HG02973 (cell line): ENCODE data around the gene BOC.
"Not testable (repeated sequence)": the region's sequence is repeated elsewhere in the genome, so short reads cannot be mapped to it uniquely, and the experiment has no call there.

Experiments used
- ATAC-seq: cut with Tn5 transposase; IDR thresholded peaks from one replicate; pipeline ENCODE4 v1.9.1; 2021; ENCODE audit warnings: moderate library complexity; ENCODE audit not compliant: unreplicated experiment

The BOC gene, protein sequence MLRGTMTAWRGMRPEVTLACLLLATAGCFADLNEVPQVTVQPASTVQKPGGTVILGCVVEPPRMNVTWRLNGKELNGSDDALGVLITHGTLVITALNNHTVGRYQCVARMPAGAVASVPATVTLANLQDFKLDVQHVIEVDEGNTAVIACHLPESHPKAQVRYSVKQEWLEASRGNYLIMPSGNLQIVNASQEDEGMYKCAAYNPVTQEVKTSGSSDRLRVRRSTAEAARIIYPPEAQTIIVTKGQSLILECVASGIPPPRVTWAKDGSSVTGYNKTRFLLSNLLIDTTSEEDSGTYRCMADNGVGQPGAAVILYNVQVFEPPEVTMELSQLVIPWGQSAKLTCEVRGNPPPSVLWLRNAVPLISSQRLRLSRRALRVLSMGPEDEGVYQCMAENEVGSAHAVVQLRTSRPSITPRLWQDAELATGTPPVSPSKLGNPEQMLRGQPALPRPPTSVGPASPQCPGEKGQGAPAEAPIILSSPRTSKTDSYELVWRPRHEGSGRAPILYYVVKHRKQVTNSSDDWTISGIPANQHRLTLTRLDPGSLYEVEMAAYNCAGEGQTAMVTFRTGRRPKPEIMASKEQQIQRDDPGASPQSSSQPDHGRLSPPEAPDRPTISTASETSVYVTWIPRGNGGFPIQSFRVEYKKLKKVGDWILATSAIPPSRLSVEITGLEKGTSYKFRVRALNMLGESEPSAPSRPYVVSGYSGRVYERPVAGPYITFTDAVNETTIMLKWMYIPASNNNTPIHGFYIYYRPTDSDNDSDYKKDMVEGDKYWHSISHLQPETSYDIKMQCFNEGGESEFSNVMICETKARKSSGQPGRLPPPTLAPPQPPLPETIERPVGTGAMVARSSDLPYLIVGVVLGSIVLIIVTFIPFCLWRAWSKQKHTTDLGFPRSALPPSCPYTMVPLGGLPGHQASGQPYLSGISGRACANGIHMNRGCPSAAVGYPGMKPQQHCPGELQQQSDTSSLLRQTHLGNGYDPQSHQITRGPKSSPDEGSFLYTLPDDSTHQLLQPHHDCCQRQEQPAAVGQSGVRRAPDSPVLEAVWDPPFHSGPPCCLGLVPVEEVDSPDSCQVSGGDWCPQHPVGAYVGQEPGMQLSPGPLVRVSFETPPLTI

DNA sequence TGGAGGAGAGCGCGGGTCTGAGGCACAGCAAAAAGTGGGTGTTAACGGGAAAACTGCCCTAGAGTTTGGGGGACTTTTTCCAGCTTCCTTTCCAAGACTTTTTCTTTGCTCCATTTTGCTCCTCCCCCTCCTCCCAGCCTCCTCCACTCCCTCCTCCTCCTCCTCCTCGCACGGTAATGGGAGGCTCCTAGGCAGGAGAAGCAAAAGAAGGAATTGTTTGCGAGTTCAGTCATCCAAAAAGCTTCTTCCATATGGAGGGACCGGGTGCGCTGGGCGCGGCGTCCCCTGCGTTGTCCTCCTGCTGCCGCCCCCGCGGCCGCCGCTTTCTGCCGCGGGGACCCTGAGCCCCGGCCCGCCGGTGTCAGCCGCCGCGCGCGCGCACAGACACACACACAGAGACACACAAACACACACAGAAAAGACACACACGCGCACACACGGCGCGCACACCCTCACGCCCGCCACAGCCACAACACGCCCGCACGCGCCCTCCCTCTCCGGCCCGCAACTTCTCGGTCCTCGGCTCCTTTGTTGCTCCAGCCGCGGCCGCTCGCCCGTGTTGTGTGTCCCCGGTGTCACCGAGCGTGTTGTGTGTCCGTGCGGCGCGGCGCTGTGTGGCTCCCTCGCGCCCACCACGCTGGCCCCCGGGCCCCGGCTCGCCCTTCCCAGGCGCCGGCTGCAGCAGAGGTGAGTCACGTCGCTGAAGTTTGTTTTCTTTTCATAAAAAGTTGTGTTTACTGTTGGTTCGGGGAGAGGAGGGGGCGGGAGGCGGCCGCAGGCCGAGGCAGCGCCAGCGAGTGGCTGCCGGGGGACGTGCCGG, at the start of gene BOC:
Gene BOC, plus strand, starts transcription at position 228 of the 820 bp plus-strand sequence. CDS start 38,246 bp downstream, outside the sequence.
- ATAC-seq, result no peak

DNA sequence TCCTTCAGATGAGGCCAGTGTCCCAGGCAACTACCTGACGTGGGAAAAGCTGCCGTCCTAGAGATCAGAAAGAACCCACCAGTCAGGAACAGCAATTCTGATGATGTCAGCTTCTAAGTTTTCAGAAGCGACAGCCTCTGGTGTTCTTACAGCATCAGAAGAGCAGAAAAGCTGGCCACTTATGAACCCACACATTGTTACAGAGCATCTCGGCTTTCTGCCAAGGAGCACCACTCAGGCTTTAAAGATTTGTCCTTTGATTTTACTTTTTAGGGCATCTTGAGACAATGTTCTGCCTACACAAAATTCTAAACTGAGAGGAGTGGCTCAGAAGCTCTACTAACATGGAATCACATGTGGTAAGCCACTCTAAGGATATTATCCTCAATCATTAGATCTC, 49.7 kb upstream of the BOC start:
- no peak for ATAC-seq

GRCh38 chr3:113163152-113163551, 48.2 kb upstream of the BOC start:
- ATAC-seq, result no peak

- ATAC-seq, result no peak
These were observed 45.5 kb upstream of the BOC start for GRCh38 chr3:113165841-113166240.

DNA sequence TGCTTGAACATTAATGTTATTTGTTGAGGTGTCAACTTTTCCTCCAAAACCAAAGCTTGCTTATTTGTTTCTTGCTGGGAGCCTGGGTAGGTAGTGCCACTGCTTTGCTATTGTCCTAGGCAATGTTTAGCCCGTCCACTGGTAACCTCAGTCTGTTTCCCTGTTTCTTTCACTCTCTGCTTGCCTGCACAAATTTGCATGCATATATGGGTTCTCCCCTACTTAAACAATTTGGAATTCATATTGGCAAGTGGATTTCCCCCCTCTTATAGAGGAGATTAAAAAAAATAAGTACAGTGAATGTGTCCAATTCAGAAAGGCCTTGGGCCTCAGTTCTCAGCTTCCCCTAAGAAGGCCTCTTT, 45.0 kb upstream of the BOC start:
- ATAC-seq, result no peak

DNA sequence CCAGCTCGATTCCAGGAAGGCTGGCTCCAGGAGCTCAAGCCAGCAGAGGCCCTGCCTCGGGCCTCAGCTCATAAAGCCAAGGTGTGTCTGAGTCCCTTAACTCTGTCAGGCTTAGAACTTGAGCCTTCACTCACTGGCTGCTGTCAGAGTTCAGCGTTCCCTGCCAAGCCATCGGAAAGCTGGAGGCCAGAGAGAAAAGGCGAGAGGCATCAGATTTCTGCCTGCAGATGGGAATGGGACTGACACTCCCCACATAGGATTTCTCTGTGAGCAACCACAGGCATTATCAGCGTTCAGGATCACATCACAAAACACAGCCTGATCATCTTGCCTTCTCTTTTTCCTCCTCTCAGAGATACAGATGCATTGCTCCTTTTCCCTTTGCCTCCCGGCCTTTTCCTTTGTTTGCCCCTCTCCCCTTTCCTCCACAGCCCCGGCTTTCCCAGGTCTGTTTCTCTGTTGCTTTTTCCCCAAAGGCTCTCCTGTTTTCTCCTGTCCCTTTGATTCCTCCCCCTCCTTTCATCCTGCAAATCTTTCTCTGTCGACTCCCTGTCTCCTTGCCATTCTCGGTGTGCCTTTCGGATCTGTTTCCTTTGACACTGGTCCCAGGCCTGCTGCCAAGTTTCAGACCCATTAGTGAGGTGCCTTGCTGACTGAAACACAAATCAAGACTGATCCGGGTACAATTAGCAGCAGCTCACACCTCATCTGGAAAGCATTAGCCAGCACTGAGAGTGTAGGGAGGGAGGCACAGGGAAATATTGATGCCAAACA, 44.5 kb upstream of the BOC start:
- ATAC-seq, result no peak

GRCh38 chr3:113167825-113168801, 43.2 kb upstream of the BOC start:
- ATAC-seq, result no peak

DNA sequence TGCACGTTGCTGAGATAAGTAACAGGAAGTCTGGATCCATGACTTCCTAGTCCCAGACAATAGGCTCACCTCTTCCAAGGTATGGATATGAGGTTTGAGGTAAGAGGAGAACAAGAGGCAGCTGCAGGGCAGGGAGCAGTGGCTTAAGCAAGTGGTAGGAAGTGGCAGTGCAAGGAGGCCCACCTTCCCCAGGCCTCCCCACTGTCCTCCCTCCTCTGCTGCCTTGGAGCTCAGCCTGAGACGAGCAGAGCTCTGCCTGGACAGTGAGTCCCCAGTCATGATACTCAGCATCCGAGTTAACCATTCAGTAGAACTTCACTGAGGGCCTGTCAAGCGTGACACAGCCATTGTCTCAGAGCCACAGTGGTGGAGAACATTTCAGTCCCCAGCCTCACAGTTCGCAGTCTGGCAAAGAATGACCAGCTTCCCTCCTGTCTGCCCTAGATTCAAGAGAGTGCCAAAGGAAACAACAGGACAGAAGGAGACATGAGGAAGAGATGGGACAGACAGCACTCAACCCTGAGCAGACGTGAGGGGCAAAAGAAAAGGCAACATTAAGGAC, 41.4 kb upstream of the BOC start:
- no peak for ATAC-seq

- ATAC-seq, result no peak
These were observed 40.6 kb upstream of the BOC start for GRCh38 chr3:113170771-113171170.

DNA sequence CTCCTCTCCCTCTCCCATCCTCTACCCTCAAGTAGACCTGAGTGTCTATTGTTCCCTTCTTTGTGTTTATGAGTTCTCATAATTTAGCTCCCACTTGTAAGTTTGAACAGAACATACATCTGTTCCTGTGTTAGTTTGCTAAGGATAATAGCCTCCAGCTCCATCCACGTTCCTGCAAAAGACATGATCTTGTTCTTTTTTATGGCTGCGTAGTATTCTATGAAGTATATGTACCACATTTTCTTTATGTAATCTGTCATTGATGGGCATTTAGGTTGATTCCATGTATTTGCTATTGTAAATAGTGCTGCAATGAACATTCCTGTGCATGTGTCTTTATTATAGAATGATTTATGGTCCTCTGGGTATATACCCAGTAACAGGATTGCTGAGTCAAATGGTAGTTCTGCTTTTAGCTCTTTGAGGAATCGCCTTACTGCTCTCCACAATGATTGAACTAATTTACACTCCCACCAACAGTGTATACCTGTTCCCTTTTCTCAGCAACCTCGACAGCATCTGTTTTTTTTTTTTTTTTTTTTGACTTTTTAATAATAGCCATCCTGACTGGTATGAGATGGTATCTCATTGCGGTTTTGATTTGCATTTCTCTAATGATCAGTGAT, 39.6 kb upstream of the BOC start:
- ATAC-seq, result not testable (repeated sequence)

DNA sequence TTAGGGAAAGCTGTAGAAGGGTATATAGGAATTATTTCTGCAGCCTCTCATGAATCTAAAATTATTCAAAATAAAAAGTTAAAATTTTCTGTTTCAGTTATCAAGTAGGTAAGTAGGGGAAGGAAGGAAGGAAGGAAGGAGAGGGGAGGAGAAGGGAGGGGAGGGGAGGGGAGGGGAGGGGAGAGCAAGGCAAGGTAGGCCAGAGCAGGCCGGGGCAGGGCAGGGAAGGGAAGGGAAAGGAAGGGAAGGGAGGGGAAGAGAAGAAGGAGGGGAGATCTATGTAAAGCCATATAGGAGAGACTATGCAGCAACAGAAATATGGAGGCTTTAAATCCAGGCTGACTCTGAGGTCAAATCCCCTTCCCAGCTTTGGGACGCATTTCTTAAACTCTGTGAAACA, 38.3 kb upstream of the BOC start:
- ATAC-seq, result no peak

- ATAC-seq, result no peak
These were observed 37.1 kb upstream of the BOC start for GRCh38 chr3:113174304-113174703.

- no peak for ATAC-seq
These were observed 36.4 kb upstream of the BOC start for GRCh38 chr3:113174801-113175485.

DNA sequence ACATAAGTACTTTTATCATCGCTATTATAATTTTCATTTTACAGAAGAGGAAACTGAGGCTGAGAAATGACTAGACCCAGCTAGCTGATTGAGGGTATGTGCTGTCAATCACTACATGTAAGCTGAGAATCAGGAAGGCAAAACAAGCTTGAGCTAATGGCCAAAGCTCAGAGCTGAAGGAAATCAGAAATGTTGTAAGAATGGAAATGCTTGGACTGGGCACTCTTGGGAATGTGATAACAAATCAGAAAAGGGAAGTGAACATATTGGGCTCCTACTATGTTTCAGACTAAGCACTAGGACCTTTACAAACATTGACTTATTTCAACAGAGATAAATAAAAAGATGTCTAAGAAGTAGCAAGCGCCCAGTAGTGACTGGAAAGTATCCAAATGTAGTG, 33.8 kb upstream of the BOC start:
- ATAC-seq, result no peak

- ATAC-seq, result no peak
These were observed 32.0 kb upstream of the BOC start for GRCh38 chr3:113179235-113179824.

DNA sequence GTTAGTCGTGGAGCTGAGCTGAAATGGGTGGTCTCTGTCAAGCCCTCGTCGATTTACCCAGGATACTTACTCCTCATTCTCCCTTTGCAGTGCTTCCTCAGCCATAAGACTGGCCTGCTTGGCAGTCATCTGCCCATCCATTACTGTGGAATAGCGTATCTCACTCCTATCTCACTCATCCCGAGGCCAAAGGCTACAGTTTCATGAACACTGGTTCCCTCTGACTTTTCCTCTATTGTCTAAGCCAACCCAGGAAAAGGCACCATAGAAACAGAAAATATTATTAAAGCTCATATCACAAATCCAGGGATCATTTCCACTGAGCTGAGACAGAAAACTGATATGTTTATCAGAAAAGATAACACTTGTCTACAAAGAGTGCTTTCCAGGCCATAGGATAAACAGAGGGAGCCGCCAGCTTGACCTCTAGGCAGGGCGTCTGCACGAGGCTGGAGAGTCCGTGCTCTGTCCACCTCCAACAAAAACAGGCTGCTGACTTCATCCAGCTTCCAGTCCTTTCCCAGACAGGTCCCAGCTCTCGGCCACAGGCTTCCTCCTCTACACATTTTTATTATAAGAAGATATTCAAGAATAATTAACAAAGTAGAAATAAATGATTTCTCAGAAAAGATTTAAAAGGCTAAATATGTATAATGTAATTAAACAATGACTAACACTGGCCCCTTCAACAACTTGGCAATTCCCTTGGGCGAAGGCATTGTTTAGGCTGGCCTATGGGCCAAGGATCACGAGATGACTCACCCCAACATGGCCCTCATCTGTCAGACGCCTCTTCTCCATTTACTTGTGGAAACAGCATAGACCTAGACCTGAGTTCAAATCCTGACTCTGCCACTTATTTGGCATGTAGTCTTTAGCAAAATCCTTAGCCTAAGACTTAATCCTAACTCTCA, 27.4 kb upstream of the BOC start:
- ATAC-seq, result no peak
